Stimulated activated CD8-positive, alpha-beta memory T cell treated with anti-CD3 and anti-CD28 coated beads, Interleukin-12 subunit alpha, Interleukin-12 subunit beta, amount 100 ng/mL, for 24 hours (primary cell): Measurements from ENCODE around the gene MFSD2B.

Source experiments
- DNase-seq: peaks from one replicate; pipeline ENCODE4 v3.0.0-alpha.2; 2020; ENCODE audit errors: extremely low read depth

MFSD2B gene

GRCh38 chr2:24051833-24052232 is 41.9 kb downstream of the MFSD2B start:
- DNase-seq: no peak

- no peak for DNase-seq
Measured at GRCh38 chr2:24052951-24053350, 43.1 kb downstream of the MFSD2B start.

GRCh38 chr2:24054366-24055010 is 44.6 kb downstream of the MFSD2B start:
- no peak for DNase-seq

- DNase-seq: no peak
Measured at GRCh38 chr2:24055750-24056149, 45.9 kb downstream of the MFSD2B start.

GRCh38 chr2:24058564-24059271 is 48.8 kb downstream of the MFSD2B start:
- no peak for DNase-seq

GRCh38 chr2:24065341-24065740 is 55.5 kb downstream of the MFSD2B start:
- no peak for DNase-seq

GRCh38 chr2:24072259-24072658 is 62.4 kb downstream of the MFSD2B start:
- DNase-seq: no peak

- DNase-seq: no peak
Measured at GRCh38 chr2:24073816-24074215, 63.9 kb downstream of the MFSD2B start.

- no peak for DNase-seq
Measured at GRCh38 chr2:24075259-24075658, 65.4 kb downstream of the MFSD2B start.
